HAP-1 (cell line): Measurements from ENCODE around the gene CETP.

ENCODE experiments used
- DNase-seq, 2 experiments: peaks; one replicate each; pipeline ENCODE4 v3.0.0-alpha.2; 2016 to 2020; ENCODE audit warnings: low spot score in 2 of 2
- H3K27me3 ChIP-seq: fragments of 250-450 bp; sonication (Bioruptor Pico); 2 replicates; pipeline ENCODE4 v1.5.1; 2020; ENCODE audit warnings: low read depth, mild to moderate bottlenecking, moderate library complexity
- H3K36me3 ChIP-seq: fragments of 250-450 bp; sonication (Bioruptor Pico); replicated peaks from 2 replicates; pipeline ENCODE4 v1.5.1; 2020; ENCODE audit warnings: mild to moderate bottlenecking
- H3K4me1 ChIP-seq: fragments of 250-450 bp; sonication (Bioruptor Pico); 2 replicates; pipeline ENCODE4 v1.5.1; 2020; ENCODE audit warnings: mild to moderate bottlenecking
- H3K4me3 ChIP-seq: fragments of 250-450 bp; sonication (Bioruptor Pico); 2 replicates; pipeline ENCODE4 v1.5.1; 2020; ENCODE audit warnings: mild to moderate bottlenecking, moderate library complexity
- H3K9me3 ChIP-seq: fragments of 250-450 bp; sonication (Bioruptor Pico); 2 replicates; pipeline ENCODE4 v1.5.1; 2020; ENCODE audit warnings: mild to moderate bottlenecking, moderate library complexity
- in situ Hi-C: fragments of 300-500 bp; cut with MboI; formaldehyde crosslinking; loops from 3 replicates; pipeline ENCODE4 v1.14.3; 2020; ENCODE audit warnings: low sequenced_read_pairs, inconsistent platforms, mixed read lengths

CETP gene

DNA sequence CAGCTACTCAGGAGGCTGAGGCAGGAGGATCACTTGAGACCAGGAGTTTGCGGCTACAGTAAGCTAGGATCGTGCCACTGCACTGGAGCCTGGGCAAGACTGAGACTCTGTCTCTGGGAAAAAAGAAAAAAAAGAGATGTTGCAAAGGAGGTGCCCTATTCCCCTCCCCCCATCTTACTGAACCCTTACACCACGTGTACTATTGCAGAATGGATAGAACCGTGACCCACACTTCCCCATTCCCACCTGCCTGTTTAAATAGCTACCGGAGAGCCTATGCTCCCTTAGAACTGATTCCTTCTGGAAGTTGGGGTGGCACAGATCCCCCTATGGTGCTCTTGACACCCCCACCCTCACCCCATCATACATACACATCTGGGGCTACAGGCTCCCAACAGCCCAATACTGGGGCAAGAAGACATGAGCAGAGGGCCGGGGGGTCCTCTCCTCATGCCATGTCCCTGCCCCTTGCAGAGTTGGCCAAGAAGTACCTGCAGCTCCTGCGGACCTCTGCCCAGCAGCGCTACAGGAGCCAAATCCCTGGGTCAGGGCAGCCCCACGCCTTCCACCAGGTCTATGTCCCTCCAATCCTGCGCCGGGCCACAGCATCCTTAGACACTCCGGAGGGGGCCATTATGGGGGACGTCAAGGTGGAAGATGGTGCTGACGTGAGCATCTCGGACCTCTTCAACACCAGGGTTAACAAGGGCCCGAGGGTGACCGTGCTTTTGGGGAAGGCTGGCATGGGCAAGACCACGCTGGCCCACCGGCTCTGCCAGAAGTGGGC is 63.3 kb downstream of the CETP start:
- in situ Hi-C loops = no loop called here
- Histone ChIP-seq H3K27me3 (no peaks in the 10 kb centered on the region), H3K4me3 (no peak overlapping the region), H3K36me3 (no peaks in the 10 kb centered on the region), H3K9me3 (no peaks in the 10 kb centered on the region), H3K4me1 (no peaks in the 10 kb centered on the region)
- no peak for DNase-seq

DNA sequence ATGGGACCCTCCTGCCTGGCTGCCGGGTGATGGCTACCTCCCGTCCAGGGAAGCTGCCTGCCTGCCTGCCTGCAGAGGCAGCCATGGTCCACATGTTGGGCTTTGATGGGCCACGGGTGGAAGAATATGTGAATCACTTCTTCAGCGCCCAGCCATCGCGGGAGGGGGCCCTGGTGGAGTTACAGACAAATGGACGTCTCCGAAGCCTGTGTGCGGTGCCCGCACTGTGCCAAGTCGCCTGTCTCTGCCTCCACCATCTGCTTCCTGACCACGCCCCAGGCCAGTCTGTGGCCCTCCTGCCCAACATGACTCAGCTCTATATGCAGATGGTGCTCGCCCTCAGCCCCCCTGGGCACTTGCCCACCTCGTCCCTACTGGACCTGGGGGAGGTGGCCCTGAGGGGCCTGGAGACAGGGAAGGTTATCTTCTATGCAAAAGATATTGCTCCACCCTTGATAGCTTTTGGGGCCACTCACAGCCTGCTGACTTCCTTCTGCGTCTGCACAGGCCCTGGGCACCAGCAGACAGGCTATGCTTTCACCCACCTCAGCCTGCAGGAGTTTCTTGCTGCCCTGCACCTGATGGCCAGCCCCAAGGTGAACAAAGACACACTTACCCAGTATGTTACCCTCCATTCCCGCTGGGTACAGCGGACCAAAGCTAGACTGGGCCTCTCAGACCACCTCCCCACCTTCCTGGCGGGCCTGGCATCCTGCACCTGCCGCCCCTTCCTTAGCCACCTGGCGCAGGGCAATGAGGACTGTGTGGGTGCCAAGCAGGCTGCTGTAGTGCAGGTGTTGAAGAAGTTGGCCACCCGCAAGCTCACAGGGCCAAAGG is 64.4 kb downstream of the CETP start:
- no peaks in the 10 kb centered on the region for H3K4me1 ChIP-seq
- no peaks in the 10 kb centered on the region for H3K36me3 ChIP-seq
- no peaks in the 10 kb centered on the region for H3K27me3 ChIP-seq
- DNase-seq = no peak
- no peak overlapping the region for H3K4me3 ChIP-seq
- in situ Hi-C loops = no loop called here
- no peaks in the 10 kb centered on the region for H3K9me3 ChIP-seq

DNA sequence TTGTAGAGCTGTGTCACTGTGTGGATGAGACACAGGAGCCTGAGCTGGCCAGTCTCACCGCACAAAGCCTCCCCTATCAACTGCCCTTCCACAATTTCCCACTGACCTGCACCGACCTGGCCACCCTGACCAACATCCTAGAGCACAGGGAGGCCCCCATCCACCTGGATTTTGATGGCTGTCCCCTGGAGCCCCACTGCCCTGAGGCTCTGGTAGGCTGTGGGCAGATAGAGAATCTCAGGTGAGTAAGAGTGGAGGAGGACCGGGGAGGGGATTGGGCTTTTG is 65.0 kb downstream of the CETP start:
- Histone ChIP-seq H3K27me3 (no peaks in the 10 kb centered on the region), H3K4me1 (no peaks in the 10 kb centered on the region), H3K9me3 (no peaks in the 10 kb centered on the region), H3K36me3 (no peaks in the 10 kb centered on the region), H3K4me3 (no peak overlapping the region)
- no peak for DNase-seq
- in situ Hi-C loops = no loop called here

DNA sequence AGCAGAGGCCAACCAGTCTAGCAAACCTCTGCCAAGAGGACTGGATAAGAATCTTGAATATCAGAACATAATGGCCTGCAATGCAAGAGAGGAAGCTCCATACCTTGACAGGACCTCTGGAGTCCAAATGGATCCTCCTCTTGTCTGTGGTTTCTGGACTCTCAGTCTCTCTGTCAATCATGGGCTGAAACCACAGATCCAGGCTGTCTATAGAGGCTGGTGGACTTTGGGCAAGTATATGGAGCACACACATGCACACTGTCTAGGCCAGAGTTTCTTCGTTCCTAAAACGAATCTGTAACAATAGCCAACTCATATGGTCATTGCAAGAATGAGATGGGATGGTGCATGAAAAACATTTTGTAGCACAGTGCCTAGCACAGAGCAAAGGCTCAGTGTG is 65.3 kb downstream of the CETP start:
- Histone ChIP-seq H3K27me3 (no peaks in the 10 kb centered on the region), H3K4me3 (no peak overlapping the region)
- in situ Hi-C loops = no loop called here

DNA sequence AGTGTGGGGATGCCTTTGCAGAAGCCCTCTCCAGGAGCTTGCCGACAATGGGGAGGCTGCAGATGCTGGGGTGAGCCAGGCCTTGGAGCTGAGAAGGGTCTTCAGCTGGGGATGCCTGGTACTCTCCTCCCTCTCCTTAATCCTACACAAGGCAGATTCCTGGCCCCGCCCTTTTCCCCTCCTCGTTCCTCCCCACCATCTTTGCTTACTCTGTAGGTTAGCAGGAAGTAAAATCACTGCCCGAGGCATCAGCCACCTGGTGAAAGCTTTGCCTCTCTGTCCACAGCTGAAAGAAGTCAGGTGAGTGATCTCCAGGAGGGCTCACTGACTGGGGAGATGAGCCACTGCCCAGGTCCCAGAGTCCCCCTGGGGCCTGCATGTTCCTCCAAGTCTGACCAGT is 66.3 kb downstream of the CETP start:
- Histone ChIP-seq H3K9me3 (no peaks in the 10 kb centered on the region), H3K36me3 (no peaks in the 10 kb centered on the region), H3K4me1 (no peaks in the 10 kb centered on the region), H3K4me3 (no peak overlapping the region), H3K27me3 (no peaks in the 10 kb centered on the region)
- in situ Hi-C loops = no loop called here
- no peak for DNase-seq

More for the DNA sequence above, 65.3 kb downstream of the CETP start:
- Histone ChIP-seq H3K36me3 (no peaks in the 10 kb centered on the region), H3K4me1 (no peaks in the 10 kb centered on the region), H3K9me3 (no peaks in the 10 kb centered on the region)
- DNase-seq = no peak

DNA sequence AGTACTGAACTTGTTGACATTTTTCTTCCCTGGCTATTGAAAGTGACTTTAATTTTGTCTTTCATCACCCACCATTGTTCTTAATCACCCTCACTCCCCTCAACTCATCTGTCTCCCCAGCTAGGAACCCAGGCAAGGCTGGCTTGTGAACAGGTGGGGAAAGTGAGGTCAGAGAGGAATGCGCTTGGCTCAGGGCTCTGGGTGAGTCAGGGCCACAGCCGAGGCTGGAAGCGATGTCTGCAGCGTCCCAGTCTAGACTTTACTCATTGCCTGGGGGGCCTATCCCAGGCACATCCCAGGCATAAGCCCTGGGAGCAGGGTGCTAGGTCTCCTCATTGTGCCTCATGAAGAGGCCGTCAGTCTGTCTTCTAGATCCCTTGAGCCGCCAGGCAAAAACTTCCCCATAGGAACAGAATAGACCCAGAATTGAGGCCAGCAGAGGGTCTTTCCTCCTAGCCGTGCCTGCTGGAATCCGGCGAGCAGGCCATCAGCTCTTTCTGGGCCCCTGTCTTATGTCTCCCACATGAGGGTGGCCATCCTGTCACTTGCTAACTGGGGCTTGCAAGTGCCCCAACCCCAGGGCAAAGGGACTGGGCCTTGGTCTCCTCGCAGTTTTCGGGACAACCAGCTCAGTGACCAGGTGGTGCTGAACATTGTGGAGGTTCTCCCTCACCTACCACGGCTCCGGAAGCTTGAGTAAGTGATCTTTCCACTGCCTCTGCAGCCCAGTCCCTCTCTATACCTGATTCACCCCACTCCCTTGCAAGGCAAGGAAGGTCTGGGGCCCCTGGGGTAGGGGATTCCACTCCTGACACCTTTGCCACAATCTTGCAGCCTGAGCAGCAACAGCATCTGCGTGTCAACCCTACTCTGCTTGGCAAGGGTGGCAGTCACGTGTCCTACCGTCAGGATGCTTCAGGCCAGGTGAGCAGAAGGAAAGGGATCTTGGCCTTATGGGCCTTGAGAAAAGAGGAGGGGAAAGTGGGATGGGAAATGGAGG is 67.7 kb downstream of the CETP start:
- Histone ChIP-seq H3K36me3 (no peaks in the 10 kb centered on the region), H3K27me3 (no peaks in the 10 kb centered on the region), H3K9me3 (no peaks in the 10 kb centered on the region), H3K4me3 (no peak overlapping the region), H3K4me1 (no peaks in the 10 kb centered on the region)
- in situ Hi-C loops = no loop called here
- DNase-seq = no peak

DNA sequence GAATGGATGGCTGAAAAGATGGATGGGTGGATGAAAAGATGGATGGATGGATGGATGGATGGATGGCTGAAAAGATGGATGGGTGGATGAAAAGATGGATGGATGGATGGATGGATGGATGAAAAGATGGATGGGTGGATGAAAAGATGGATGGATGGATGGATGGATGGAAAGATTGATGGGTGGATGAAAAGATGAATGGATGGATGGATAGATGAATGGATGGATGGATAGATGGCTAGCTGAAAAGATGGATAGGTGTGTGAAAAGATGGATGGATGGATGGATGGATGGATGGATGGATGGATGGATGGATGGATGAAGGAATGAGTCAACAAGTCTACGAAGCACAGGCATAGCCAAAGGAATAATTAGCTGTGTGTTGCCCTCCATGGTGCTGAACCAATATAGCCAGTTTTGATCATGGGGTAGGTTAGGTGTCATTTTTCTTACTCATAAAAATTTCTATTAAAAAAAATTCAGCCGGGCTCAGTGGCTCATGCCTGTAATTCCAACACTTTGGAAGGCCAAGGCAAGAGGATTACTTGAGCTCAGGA is 68.7 kb downstream of the CETP start:
- Histone ChIP-seq H3K9me3 (no peaks in the 10 kb centered on the region), H3K36me3 (no peaks in the 10 kb centered on the region), H3K4me3 (no peak overlapping the region), H3K27me3 (no peaks in the 10 kb centered on the region), H3K4me1 (no peaks in the 10 kb centered on the region)
- no peak for DNase-seq
- in situ Hi-C loops = no loop called here

DNA sequence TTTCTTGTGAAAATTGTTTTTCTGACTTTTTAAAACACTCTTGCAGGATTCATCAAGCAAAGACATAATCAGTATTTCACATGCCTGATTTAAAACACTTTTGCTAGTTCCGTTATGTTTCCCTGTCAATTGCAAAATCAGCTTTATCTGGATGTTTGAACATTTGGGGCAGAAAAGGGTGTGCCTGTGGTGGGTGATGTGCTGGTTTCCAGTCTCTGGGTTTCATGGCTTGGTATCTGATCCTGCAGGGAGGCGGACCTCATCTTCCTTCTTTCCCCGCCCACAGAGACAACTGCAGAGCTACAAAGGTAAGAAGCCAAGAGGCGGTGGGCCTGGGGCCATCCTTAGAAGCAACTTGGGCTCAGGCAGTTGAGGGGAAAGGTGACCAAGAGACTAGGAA is 69.4 kb downstream of the CETP start:
- DNase-seq = no peak
- Histone ChIP-seq H3K4me3 (no peak overlapping the region), H3K27me3 (no peaks in the 10 kb centered on the region), H3K36me3 (no peaks in the 10 kb centered on the region), H3K4me1 (no peaks in the 10 kb centered on the region), H3K9me3 (no peaks in the 10 kb centered on the region)
- in situ Hi-C loops = no loop called here

DNA sequence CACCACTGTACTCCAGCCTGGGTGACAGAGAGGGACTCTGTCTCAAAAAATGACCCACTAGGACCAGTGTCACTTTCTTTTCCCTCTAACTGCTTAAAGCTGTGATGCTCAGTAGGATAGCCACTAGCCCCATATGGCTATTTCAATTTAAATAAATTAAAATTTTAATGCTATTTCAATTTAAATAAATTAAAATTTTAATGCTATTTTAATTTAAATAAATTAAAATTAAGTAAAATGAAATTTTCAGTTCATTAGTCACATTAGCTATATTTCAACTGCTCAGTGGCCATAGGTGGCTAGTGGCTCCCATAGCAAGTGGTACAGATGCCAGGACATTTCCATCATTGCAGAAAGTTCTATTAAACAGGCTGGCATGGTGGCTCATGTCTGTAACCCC is 70.6 kb downstream of the CETP start:
- no peaks in the 10 kb centered on the region for H3K9me3 ChIP-seq
- H3K4me3 ChIP-seq = no peak overlapping the region
- H3K36me3 ChIP-seq = no peaks in the 10 kb centered on the region
- H3K4me1 ChIP-seq = no peaks in the 10 kb centered on the region
- in situ Hi-C loops = no loop called here
- H3K27me3 ChIP-seq = no peaks in the 10 kb centered on the region
- DNase-seq = no peak

DNA sequence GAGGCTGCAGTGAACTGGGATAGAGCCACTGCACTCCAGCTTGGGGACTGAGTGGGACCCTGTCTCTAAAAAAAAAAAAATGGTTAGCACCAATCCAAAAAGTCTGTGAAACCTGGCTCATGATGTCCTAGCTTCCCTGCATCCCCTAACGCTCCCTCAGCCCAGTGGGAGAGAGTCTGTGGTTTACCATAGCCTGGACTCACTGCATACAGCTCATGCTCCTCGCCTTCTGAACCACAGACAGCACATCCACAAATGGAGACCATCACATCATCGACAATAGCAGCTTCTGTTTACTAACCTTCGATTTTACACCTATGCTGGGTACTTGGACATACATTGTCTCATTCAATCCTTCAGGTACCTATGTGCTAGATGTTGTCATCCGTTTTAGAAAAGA is 71.2 kb downstream of the CETP start:
- Histone ChIP-seq H3K9me3 (no peaks in the 10 kb centered on the region; the same call in 1 of the 2 replicates), H3K27me3 (no peaks in the 10 kb centered on the region), H3K4me1 (no peaks in the 10 kb centered on the region), H3K36me3 (no peaks in the 10 kb centered on the region), H3K4me3 (no peak overlapping the region)
- no peak for DNase-seq
- in situ Hi-C loops = no loop called here
